Measurements from ENCODE around the gene LHX1.

The LHX1 gene

GRCh38 chr17:36921095-36921851 is 16.0 kb upstream of the LHX1 start:
- peak in 1 of 2 experiments; percentile 4 for DNase-seq (ENCODE audit: low read depth in 2 of 2)

DNA sequence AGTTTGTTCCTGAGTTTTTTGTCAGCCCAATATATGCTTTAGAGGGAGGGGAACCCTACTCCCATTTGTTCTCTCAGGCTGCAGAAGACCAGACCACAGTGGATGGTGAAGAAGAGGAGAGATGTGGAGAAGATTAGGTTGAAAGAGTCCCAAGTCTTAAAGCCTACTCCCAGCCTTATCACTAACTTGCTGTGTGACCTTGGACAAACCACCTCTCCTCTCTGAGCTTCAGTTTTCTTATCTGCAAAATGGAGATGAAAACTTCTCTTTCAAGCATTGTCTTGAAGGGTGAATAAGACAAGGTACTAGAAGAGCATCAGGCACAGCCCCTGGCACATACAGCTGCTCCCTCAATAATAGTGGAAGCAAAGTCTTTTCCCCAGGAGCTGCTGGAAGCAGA is 15.1 kb upstream of the LHX1 start:
- DNase-seq (ENCODE audit: low read depth in 2 of 2), result no peak

DNA sequence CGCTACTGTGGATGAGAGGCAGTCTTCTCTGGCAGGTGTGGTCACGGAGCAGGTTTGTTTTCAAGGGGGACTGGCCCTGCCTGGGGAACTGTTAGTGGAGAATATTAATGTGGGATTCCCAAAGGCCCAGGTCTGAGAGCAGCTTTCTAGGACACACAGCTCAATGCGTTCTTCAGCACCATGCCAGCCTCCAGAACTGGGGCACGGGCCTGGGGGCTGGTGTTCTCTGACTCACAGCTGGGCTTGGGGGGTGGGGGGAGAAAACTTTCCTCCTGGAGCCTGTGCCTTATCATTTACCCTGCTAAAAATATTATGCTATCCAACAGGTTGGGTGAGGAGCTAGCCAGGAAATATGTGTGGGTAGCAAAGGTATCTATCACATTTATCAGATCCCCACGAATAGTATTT is 13.5 kb upstream of the LHX1 start:
- no peak for DNase-seq (ENCODE audit: low read depth in 2 of 2)

GRCh38 chr17:36926226-36926625 is 11.0 kb upstream of the LHX1 start:
- DNase-seq (ENCODE audit: low read depth in 2 of 2), result no peak

GRCh38 chr17:36926701-36927100 is 10.6 kb upstream of the LHX1 start:
- no peak for DNase-seq (ENCODE audit: low read depth in 2 of 2)

GRCh38 chr17:36928471-36929345 is 8.6 kb upstream of the LHX1 start:
- no peak for DNase-seq (ENCODE audit: low read depth in 2 of 2)

- DNase-seq (ENCODE audit: low read depth in 2 of 2), result no peak
These were observed 7.3 kb upstream of the LHX1 start for GRCh38 chr17:36929851-36930582.

DNA sequence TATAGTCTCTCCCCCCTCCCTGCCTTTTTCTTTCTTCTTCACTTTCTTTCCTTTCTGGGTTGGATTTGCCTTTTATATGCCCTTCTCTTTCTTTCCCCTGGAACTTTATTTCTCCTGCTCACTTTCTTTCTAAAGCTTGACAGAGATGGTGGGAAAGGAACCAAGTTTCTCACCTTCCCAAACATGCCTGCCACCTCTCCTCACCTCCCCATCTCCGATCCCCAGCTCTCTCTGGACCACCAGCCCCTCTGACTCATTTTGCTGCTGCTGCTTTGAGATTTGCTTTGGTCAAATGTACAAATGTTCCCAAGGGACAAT is 6.7 kb upstream of the LHX1 start:
- DNase-seq (ENCODE audit: low read depth in 2 of 2), result no peak

- DNase-seq (ENCODE audit: low read depth in 2 of 2), result no peak
These were observed 6.1 kb upstream of the LHX1 start for GRCh38 chr17:36931096-36931696.

DNA sequence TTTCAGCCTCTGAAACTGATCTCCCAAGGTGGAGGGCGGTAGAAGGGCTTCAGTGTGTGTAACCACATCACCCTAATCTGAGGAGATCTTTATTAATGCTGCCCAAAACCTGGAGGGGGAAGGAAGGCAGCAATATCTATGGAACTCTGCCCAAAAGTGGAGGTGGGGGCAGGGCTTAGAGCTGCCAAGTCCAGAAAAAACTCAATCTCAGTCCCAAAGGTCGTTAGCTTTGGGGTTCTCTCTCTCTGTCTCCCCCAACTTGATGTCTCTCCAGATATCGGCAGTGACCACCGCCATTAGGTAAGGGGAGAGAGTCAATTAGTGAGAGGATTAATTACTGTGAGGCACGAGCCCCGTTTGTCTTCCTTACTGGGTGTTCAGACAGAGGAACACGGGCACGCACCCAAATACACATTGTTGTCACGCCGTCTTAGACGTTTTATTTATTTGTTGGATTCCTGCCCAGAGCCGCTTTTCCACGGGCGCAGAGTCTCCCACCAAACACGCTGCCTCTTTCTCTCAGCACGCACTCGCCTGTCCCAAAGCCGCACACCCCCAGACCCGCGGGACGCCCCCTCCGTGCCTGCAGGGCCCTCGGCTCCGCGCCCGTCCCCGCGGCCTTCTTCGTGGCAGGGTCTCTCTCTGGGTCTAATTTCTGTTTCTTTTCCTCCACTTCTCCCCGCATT is 5.4 kb upstream of the LHX1 start:
- no peak for DNase-seq (ENCODE audit: low read depth in 2 of 2)

DNA sequence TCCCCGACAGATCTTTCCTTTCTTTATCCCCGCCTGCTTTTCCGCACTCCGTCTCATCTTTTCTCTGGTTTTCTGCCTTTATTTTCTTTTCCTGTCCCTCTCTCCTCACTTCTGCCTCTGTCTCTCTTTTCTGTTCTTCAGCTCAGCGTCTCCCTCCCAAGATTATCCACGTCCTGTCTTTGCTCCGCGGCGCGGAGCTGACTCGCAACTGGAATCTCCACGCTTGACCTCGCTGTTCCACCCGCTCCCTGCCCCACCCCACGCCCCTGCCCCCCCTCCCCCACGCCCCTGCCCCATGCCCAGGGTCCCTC is 4.9 kb upstream of the LHX1 start:
- no peak for DNase-seq (ENCODE audit: low read depth in 2 of 2)

GRCh38 chr17:36932694-36933511 is 4.4 kb upstream of the LHX1 start:
- no peak for DNase-seq (ENCODE audit: low read depth in 2 of 2)

DNA sequence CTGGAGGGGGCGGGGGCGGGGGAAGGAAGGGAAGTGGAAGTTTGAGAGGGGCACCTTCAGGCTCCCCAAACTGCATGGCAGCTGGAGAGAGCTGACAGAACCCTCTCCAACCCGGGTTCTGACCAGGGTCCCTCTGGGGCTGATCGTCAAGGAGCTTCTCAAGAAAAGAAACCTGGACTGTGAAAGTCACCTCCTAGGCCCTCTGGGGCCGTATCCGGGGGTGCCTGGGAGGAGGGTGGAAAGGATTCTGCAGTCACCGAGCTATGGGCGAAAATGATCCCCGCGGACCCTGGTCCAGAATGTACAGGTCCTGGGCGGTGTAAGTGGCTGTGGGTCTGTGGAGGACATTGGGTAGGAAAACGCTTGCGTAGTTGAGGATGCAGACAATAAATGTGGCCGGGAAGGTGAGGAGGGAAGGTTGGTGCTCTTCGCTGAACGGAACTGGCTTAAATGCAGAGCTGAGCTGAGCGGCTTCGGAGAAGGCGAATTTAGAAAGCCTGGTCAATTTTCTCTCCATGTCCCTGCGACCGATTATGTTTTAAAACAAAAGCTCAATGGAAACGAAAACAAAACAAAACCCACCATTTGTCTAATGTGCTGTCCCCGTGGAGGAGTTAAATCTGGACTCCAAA is 3.6 kb upstream of the LHX1 start:
- DNase-seq (ENCODE audit: low read depth in 2 of 2), result no peak

DNA sequence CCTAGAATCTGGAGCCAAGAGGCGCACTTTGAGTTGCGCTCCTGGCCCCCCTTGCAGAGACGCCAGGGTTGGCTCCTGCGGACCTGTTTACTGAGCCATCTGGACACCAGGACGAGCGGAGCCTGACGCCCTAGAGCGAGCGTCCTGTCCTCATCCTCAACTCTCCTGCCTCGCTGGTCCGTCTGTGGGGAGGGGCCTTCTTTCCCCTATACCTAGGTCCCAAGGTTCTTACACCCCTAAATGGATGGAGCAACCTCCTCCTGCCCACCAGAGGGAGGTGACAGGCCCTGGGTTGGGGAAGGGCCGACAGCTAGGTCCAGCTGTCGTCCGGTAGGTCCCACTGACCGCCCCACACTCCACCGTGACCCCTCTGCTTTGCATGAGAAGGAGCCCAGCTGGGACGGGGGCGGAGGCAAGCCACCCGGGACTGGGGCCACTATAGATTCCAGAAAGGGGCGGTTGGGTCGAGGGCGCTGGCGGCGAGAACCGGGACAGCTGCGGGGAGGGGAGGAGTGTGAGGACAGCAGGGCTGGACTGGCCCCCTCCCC is 3.1 kb upstream of the LHX1 start:
- DNase-seq (ENCODE audit: low read depth in 2 of 2), result no peak

- DNase-seq (ENCODE audit: low read depth in 2 of 2), result no peak
These were observed 2.3 kb upstream of the LHX1 start for GRCh38 chr17:36934692-36935630.

DNA sequence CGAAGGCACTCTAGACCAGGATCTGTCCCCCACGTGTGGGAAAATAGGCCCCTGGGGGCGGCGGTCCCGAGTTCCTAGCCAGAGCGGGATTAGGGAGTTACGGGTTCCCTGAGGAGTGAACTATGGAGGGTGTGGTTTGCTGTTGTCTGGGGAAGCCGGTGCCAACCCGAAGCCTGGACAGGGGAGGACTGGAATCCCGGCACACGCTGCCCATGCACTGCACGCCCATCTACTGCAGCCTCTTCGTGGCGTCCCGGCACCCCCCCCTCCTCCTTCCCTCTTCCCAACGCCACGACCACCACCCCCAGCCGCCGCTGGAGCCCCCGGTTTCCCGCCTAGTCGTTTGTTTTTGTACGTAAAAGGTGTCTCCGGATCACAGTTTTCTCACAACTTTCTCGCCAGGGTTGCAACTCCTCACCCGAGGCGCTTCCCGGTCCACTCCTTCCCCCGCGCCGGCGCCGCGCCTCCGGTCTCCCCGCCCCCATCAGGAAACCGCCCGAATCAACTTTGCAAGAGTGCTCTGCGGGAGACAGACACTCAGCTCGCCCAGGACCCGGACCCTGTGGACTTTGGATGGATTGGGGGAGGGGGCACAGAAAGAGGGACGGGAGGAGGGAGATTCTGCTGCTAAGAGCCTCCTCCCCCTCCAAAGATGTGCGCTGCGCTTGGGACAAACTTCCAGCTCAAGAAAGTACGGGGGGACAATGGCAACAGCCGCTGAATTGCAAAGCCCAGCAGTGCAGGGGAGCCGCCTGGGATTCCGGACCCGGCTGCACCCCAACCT is 1.4 kb upstream of the LHX1 start:
- no peak for DNase-seq (ENCODE audit: low read depth in 2 of 2)

GRCh38 chr17:36936455-36937000 is 747 bp upstream of the LHX1 start:
- DNase-seq (ENCODE audit: low read depth in 2 of 2), result no peak

All from fibroblast of skin of left biceps (primary cell).